Adrenal gland (tissue), 12 donors: ENCODE data around the gene MTUS2. TPM values are rescaled to one million over a fixed set of nuclear protein-coding genes. Genes with fewer than 3 reads are reported as not detected.

Source experiments
- DNase-seq, 7 donors: peaks; one replicate each; pipeline ENCODE4 v3.0.0-alpha.2; 2019 to 2020
- H3K27ac ChIP-seq, 5 donors: fragments of 200-600 bp; sonication (generic) in 4 of 5; 1 replicate in 3 of 5; 2 replicates in 2 of 5; pipeline versions ENCODE4 v1.5.1 to v1.8.0; 2016 to 2020; ENCODE audit warnings: mild to moderate bottlenecking in 1 of 5
- H3K27me3 ChIP-seq: fragments of 200-600 bp; 2 replicates; pipeline ENCODE4 v1.8.0; 2021
- H3K36me3 ChIP-seq, 2 donors: fragments of 200-600 bp; replicated peaks in 1 of 2; 1 replicate in 1 of 2; 2 replicates in 1 of 2; pipeline versions ENCODE4 v1.5.1 to v1.8.0; 2018 to 2022
- H3K4me1 ChIP-seq, 2 donors: fragments of 200-600 bp; replicated peaks in 1 of 2; 1 replicate in 1 of 2; 2 replicates in 1 of 2; pipeline versions ENCODE4 v1.5.1 to v1.8.0; 2018 to 2021
- H3K4me3 ChIP-seq, 4 donors: fragments of 200-600 bp; sonication (generic) in 3 of 4; one replicate each; pipeline ENCODE4 v1.5.1; 2016 to 2018
- H3K9me3 ChIP-seq, 3 donors: fragments of 200-600 bp; sonication (generic) in 1 of 3; replicated peaks in 1 of 3; 1 replicate in 2 of 3; 2 replicates in 1 of 3; pipeline versions ENCODE4 v1.5.1 to v1.8.0; 2016 to 2021
- POLR2A ChIP-seq, 2 donors: fragments of 450-650 bp; IDR thresholded peaks; one replicate each; pipeline ENCODE4 v1.6.1; 2017; ENCODE audit warnings: antibody characterized with exemption in 2 of 2, mild to moderate bottlenecking in 2 of 2, moderate library complexity in 1 of 2
- WGBS, 4 donors: extraction: QIAGEN DNeasy Blood & Tissue Kit in 2 of 4; methylation state at CpG; one replicate each; pipeline versions ENCODE4 v1.1.5 to v1.1.7; 2013 to 2017; 5-methylcytosine and 5-hydroxymethylcytosine counted together
- intact Hi-C, 2 donors: fragments of 100-400 bp; cut with DNase I; formaldehyde crosslinking; loops; one replicate each; pipeline versions ENCODE4 v1.14.1 to v1.15.0; 2022 to 2023
- polyA plus RNA-seq, 3 donors: library from polyadenylated mRNA; stranded (reverse); fragments of 200-250 nt in 2 of 3; fragments of 350-450 nt in 1 of 3; fragmentation: Illumina TruSeq in 1 of 3; extraction: RNeasy Lipid Tissue Mini Kit (QIAGEN cat#74804) in 1 of 3; gene quantifications; one replicate each; pipeline ENCODE4 v1.2.3, GENCODE V29; 2013 to 2014
- total RNA-seq, 9 donors: library from RNA; depleted of rRNA in 4 of 9; stranded (reverse); fragments of >200 nt in 4 of 9; fragments of 120-200 nt in 1 of 9; fragmentation: NEBNext Ultra II Directional in 1 of 9; extraction: Animal tissue kit (Norgen Biotek cat#: 25700) in 1 of 9; gene quantifications; one replicate each; pipeline versions ENCODE4 v1.1.0 to v1.2.4, GENCODE V29; 2013 to 2023
- TF ChIP-seq, protein P1 (sequence below), 6 experiments: fragments of 450-650 bp in 4 of 6; fragments of 200-600 bp in 2 of 6; sonication (generic) in 1 of 6; IDR thresholded peaks; 1 replicate in 5 of 6; 2 replicates in 1 of 6; pipeline versions ENCODE4 v1.5.1 to v1.8.0; 2016 to 2021; ENCODE audit warnings: antibody characterized with exemption in 6 of 6, mild to moderate bottlenecking in 2 of 6, moderate library complexity in 1 of 6
- donor health status: healthy with polysubstance abuse.
- donor health status: Bipolar disorder and iron deficiency.
- donor health status: DM: yes; HTN: yes; CAD: no.
- donor health status: DM: no; HTN: no; CAD: no.
- donor health status: DM: no; HTN: no; CAD: no.
- donor health status: DM: yes; HTN: yes; CAD: no.

The MTUS2 gene
- total and polyA plus RNA-seq, 12 donors, result 0.07 to 0.24 (median 0.14) TPM; not detected in 5

DNA sequence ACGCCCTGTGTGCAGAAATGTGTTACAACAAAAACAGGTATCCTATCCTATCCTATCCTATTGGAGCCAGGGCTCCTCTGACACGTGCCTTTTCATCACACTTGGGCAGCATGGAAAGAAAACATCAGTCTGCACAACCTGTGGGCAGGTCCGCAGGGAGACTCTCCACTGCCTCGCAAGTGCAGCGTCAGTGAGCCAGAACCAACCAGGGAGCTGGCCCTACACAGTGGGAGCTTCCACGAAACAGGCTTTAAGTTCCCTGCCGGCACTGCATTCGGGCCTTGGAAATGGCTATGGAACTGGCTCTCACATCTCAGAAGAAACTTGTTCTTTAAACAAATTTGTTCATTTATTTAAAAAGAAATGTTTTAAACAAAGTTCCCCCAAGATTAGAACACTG, 725.8 kb downstream of the MTUS2 start:
- intact Hi-C loops, result no loop called here
- Histone ChIP-seq H3K4me1 (no peaks in the 10 kb centered on the region), H3K27ac (no peak overlapping the region), H3K4me3 (no peak overlapping the region), H3K9me3 (no peaks in the 10 kb centered on the region), H3K27me3 (no peaks in the 10 kb centered on the region), H3K36me3 (no peaks in the 10 kb centered on the region)
- no peak for DNase-seq
- 90 to 97% (median 96%) methylated on average over 8 of the region's 8 CpGs for WGBS, 4 donors
- TF ChIP-seq, protein P1, sequence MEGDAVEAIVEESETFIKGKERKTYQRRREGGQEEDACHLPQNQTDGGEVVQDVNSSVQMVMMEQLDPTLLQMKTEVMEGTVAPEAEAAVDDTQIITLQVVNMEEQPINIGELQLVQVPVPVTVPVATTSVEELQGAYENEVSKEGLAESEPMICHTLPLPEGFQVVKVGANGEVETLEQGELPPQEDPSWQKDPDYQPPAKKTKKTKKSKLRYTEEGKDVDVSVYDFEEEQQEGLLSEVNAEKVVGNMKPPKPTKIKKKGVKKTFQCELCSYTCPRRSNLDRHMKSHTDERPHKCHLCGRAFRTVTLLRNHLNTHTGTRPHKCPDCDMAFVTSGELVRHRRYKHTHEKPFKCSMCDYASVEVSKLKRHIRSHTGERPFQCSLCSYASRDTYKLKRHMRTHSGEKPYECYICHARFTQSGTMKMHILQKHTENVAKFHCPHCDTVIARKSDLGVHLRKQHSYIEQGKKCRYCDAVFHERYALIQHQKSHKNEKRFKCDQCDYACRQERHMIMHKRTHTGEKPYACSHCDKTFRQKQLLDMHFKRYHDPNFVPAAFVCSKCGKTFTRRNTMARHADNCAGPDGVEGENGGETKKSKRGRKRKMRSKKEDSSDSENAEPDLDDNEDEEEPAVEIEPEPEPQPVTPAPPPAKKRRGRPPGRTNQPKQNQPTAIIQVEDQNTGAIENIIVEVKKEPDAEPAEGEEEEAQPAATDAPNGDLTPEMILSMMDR (IDR thresholded peaks at IDR 0.05), result no peak
- no peak for TF ChIP-seq POLR2A (IDR thresholded peaks at IDR 0.05)

DNA sequence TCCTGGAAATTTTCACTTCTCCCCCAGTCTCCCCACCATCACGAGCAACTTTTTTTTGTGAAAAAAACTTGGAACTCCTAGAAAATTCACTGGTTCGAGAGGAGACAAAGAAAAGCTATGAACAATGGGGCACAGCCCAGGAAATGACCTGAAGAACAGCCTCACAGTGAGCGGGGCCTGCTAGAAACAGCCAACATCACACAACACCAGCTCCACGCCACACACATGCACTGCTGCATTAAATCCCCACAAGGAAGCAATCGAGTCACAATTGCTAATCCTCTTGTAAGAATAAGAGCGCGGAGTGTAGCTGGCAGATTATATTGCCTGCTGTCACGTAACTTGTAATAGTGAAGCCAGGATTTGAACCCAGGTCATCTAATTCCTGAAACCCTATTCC, 726.5 kb downstream of the MTUS2 start:
- no peak for DNase-seq
- H3K27ac ChIP-seq, result no peak overlapping the region
- 90 to 94% (median 92%) methylated on average over 7 to 8 of the region's 8 CpGs for WGBS, 4 donors
- no peak overlapping the region for H3K4me3 ChIP-seq
- TF ChIP-seq, protein P1 (IDR thresholded peaks at IDR 0.05), result no peak
- TF ChIP-seq POLR2A (IDR thresholded peaks at IDR 0.05), result no peak
- H3K4me1 ChIP-seq, result no peaks in the 10 kb centered on the region
- no peaks in the 10 kb centered on the region for H3K27me3 ChIP-seq
- no peaks in the 10 kb centered on the region for H3K36me3 ChIP-seq
- intact Hi-C loops, result no loop called here
- H3K9me3 ChIP-seq, result no peaks in the 10 kb centered on the region

DNA sequence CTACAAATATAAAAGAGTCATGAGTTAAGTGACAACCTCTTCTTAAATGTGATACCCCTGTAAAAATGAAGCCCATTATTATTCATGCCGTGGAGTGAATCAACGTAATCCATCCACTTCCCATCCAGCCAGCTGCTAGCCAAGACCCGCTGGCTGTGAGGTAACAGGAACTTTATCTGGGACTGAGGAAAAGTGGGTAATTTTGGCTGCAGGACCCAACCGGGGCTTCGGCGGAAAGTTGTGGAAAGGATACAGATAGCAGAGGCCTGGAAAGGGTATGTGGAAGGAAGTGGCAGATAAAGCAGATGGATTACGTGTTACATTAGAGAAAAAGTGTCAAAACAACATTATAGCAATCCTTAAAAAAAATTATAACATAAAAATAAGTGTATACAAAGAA, 727.0 kb downstream of the MTUS2 start:
- WGBS, 4 donors, result 74 to 86% (median 81%) methylated on average over 7 of the region's 7 CpGs
- Histone ChIP-seq H3K4me1 (no peaks in the 10 kb centered on the region), H3K4me3 (no peak overlapping the region), H3K27ac (no peak overlapping the region), H3K36me3 (no peaks in the 10 kb centered on the region), H3K9me3 (no peaks in the 10 kb centered on the region), H3K27me3 (no peaks in the 10 kb centered on the region)
- TF ChIP-seq, protein P1 (IDR thresholded peaks at IDR 0.05), result no peak
- no peak for TF ChIP-seq POLR2A (IDR thresholded peaks at IDR 0.05)
- DNase-seq, result no peak
- intact Hi-C loops, result no loop called here

DNA sequence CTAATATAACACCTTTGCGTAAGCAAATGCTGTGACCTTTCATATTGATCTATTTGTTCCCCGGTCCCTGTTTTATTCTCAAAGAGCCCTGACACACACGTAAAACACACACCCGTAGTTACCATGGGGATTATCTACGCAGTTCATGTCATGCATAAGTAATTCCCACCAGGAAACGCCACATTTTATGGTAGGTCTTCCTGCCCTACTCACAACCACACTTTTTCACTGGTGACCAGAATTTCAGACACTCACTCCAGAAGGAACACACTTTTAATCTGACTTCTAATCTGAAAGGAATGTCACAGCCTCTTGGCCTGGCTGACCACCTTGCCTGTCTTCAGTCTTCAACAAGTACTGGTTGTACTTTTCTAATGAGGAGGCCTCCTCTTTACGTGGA, 728.6 kb downstream of the MTUS2 start:
- Histone ChIP-seq H3K27ac (no peak overlapping the region), H3K9me3 (no peaks in the 10 kb centered on the region), H3K4me3 (no peak overlapping the region), H3K27me3 (no peaks in the 10 kb centered on the region), H3K4me1 (no peaks in the 10 kb centered on the region), H3K36me3 (no peaks in the 10 kb centered on the region)
- DNase-seq, result no peak
- TF ChIP-seq POLR2A (IDR thresholded peaks at IDR 0.05), result no peak
- TF ChIP-seq, protein P1 (IDR thresholded peaks at IDR 0.05), result no peak
- intact Hi-C loops, result no loop called here
- 80 to 87% (median 83%) methylated on average over 7 of the region's 7 CpGs for WGBS, 4 donors
